GM19238 (cell line): ENCODE measurements around the gene PANK4.

Experiments
- DNase-seq: peaks from one replicate; pipeline ENCODE4 v3.0.0; 2011; ENCODE audit warnings: low spot score; ENCODE audit not compliant: insufficient read length

PANK4 gene

GRCh38 chr1:2477309-2477708 is 49.1 kb downstream of the PANK4 start:
- DNase-seq, result no peak

GRCh38 chr1:2476061-2476999 is 50.1 kb downstream of the PANK4 start, which contains the start of gene PLCH2:
Gene PLCH2, plus strand, starts transcription at chr1:2476289. Its CDS starts 300 bp downstream, at chr1:2476589.
- DNase-seq, result no peak

- no peak for DNase-seq
Measured at GRCh38 chr1:2475571-2475970, 50.8 kb downstream of the PANK4 start.

- DNase-seq, result no peak
Measured at GRCh38 chr1:2474933-2475371, 51.4 kb downstream of the PANK4 start.

GRCh38 chr1:2474104-2474844 is 52.1 kb downstream of the PANK4 start:
- no peak for DNase-seq

GRCh38 chr1:2473198-2473597 is 53.2 kb downstream of the PANK4 start:
- no peak for DNase-seq

- no peak for DNase-seq
Measured at GRCh38 chr1:2472561-2473177, 53.7 kb downstream of the PANK4 start.

- DNase-seq, result no peak
Measured at GRCh38 chr1:2472109-2472508, 54.3 kb downstream of the PANK4 start.

- no peak for DNase-seq
Measured at GRCh38 chr1:2471587-2472001, 54.8 kb downstream of the PANK4 start.

- no peak for DNase-seq
Measured at GRCh38 chr1:2471159-2471471, 55.3 kb downstream of the PANK4 start.

GRCh38 chr1:2470290-2471158 is 55.9 kb downstream of the PANK4 start:
- no peak for DNase-seq

- no peak for DNase-seq
Measured at GRCh38 chr1:2469103-2469940, 57.1 kb downstream of the PANK4 start.

GRCh38 chr1:2468540-2468939 is 57.9 kb downstream of the PANK4 start:
- no peak for DNase-seq

GRCh38 chr1:2468041-2468472 is 58.3 kb downstream of the PANK4 start:
- no peak for DNase-seq

- no peak for DNase-seq
Measured at GRCh38 chr1:2466958-2467554, 59.3 kb downstream of the PANK4 start.

GRCh38 chr1:2466270-2466665 is 60.1 kb downstream of the PANK4 start:
- DNase-seq, result no peak

- no peak for DNase-seq
Measured at GRCh38 chr1:2465371-2466269, 60.8 kb downstream of the PANK4 start.

- DNase-seq, result no peak
Measured at GRCh38 chr1:2463396-2463795, 63.0 kb downstream of the PANK4 start.

GRCh38 chr1:2462819-2463218 is 63.6 kb downstream of the PANK4 start:
- no peak for DNase-seq
